ENCODE results near the gene KEAP1.

- TF ChIP-seq, protein P1, sequence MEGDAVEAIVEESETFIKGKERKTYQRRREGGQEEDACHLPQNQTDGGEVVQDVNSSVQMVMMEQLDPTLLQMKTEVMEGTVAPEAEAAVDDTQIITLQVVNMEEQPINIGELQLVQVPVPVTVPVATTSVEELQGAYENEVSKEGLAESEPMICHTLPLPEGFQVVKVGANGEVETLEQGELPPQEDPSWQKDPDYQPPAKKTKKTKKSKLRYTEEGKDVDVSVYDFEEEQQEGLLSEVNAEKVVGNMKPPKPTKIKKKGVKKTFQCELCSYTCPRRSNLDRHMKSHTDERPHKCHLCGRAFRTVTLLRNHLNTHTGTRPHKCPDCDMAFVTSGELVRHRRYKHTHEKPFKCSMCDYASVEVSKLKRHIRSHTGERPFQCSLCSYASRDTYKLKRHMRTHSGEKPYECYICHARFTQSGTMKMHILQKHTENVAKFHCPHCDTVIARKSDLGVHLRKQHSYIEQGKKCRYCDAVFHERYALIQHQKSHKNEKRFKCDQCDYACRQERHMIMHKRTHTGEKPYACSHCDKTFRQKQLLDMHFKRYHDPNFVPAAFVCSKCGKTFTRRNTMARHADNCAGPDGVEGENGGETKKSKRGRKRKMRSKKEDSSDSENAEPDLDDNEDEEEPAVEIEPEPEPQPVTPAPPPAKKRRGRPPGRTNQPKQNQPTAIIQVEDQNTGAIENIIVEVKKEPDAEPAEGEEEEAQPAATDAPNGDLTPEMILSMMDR (IDR thresholded peaks at IDR 0.05) = no peak
- no peak for TF ChIP-seq POLR2A (IDR thresholded peaks at IDR 0.05)
These were observed 36.0 kb downstream of the KEAP1 start for GRCh38 chr19:10467104-10467706.
